ENCODE measurements around the gene CDH3. TPM values are rescaled to one million over a fixed set of nuclear protein-coding genes. Genes with fewer than 3 reads are reported as not detected.

CDH3 gene
- total and polyA plus RNA-seq, 2 of the 13 experiments (the other 11 are each of a cell fraction or from before 2014, with no cell fraction given) = 0.11 TPM; not detected in 1

- TF ChIP-seq ZNF800 (CRISPR knock-in tag; IDR thresholded peaks at IDR 0.05) (peak; percentile 92), DMAP1 (CRISPR knock-in tag; IDR thresholded peaks at IDR 0.05) (peak; percentile 60; the same call in 1 of the 2 replicates), PHF5A (CRISPR knock-in tag; IDR thresholded peaks at IDR 0.05; ENCODE audit: low read depth, unreplicated experiment) (peak; percentile 98), ZFYVE20 (CRISPR knock-in tag; IDR thresholded peaks at IDR 0.05; ENCODE audit: borderline replicate concordance, low read depth) (no peak), FLYWCH1 (CRISPR knock-in tag; IDR thresholded peaks at IDR 0.05) (no peak), ZNF792 (CRISPR knock-in tag; IDR thresholded peaks at IDR 0.05) (peak; percentile 93), HOXD1 (CRISPR knock-in tag; IDR thresholded peaks at IDR 0.05) (peak; percentile 90), KAT7 (CRISPR knock-in tag; IDR thresholded peaks at IDR 0.05; ENCODE audit: borderline replicate concordance) (0 out of 2 replicates have a peak, but pooled peaks have one; percentile 27), SOX13 (IDR thresholded peaks at IDR 0.05) (peak; percentile 76), SOX13 (CRISPR knock-in tag; conservative IDR thresholded peaks at IDR 0.05 in 1 of 2, IDR thresholded peaks at IDR 0.05 in 1 of 2) (peak in 1 of 2 experiments; percentile 91; a peak in 2 of 4 replicates), HINFP (CRISPR knock-in tag; IDR thresholded peaks at IDR 0.05; ENCODE audit: low read depth) (peak; percentile 89), POGK (CRISPR knock-in tag; conservative IDR thresholded peaks at IDR 0.05) (peak; percentile 76), SOX5 (CRISPR knock-in tag; IDR thresholded peaks at IDR 0.05; ENCODE audit: borderline replicate concordance) (peak; percentile 85; the same call in 1 of the 2 replicates), HIVEP1 (CRISPR knock-in tag; IDR thresholded peaks at IDR 0.05) (peak; percentile 58), CSRNP1 (CRISPR knock-in tag; IDR thresholded peaks at IDR 0.05) (no peak), CTCF (CRISPR knock-in tag; IDR thresholded peaks at IDR 0.05) (peak; percentile 40), ZNF230 (CRISPR knock-in tag; IDR thresholded peaks at IDR 0.05) (0 out of 2 replicates have a peak, but pooled peaks have one; percentile 19), ZNF782 (CRISPR knock-in tag; IDR thresholded peaks at IDR 0.05; ENCODE audit: borderline replicate concordance) (peak; percentile 74; the same call in 1 of the 2 replicates), ZSCAN31 (CRISPR knock-in tag; IDR thresholded peaks at IDR 0.05; ENCODE audit: low read depth) (peak; percentile 82), ZNF670 (CRISPR knock-in tag; IDR thresholded peaks at IDR 0.05; ENCODE audit: borderline replicate concordance) (peak; percentile 63), SMAD1 (CRISPR knock-in tag; IDR thresholded peaks at IDR 0.05; ENCODE audit: borderline replicate concordance, low read depth) (peak; percentile 68; the same call in 1 of the 2 replicates)
Observed at GRCh38 chr16:68744744-68745280, 99.7 kb downstream of the CDH3 start (continued).
